GM12878 (cell line): ENCODE measurements around the gene NSUN2. TPM values are rescaled to one million over a fixed set of nuclear protein-coding genes. Genes with fewer than 3 reads are reported as not detected.

ENCODE experiments used
- ATAC-seq: fragments of 200-7000 bp; cut with Tn5 transposase; 3 replicates; pipeline ENCODE4 v1.9.1; 2020; ENCODE audit warnings: mild to moderate bottlenecking, moderate library complexity
- BruUV-seq: library from RNA; stranded (reverse); fragments of 400-500 nt; replicated peaks from 2 replicates; lab custom pipeline; 2021; lab: Mats Ljungman, UMichigan
- CTCF ChIA-PET: fragments of 300-600 bp; sonication (Branson Sonifier 250); formaldehyde crosslinking; extraction: SDS; loops from one replicate; lab custom pipeline; 2021; ENCODE audit warnings: inconsistent platforms; lab: Yijun Ruan, JAX
- POLR2A ChIA-PET: fragments of 350-600 bp; formaldehyde crosslinking; extraction: SDS; loops from one replicate; lab custom pipeline; 2021; ENCODE audit warnings: inconsistent platforms; lab: Charles Lee
- RAD21 ChIA-PET: fragments of 300-600 bp; sonication (Branson Sonifier 250); formaldehyde crosslinking; loops from one replicate; lab custom pipeline; 2023; ENCODE audit warnings: antibody characterized with exemption; ENCODE audit not compliant: unreplicated experiment; lab: Charles Lee
- SMC1A ChIA-PET: fragments of 300-600 bp; sonication (Branson Sonifier 250); formaldehyde crosslinking; loops from one replicate; lab custom pipeline; 2023; ENCODE audit not compliant: unreplicated experiment, uncharacterized antibody; lab: Charles Lee
- DNase-seq: peaks from one replicate; pipeline ENCODE4 v3.0.0-alpha.2; 2011; ENCODE audit warnings: low read depth, low spot score
- FAIRE-seq: peaks from 3 replicates; lab custom pipeline; 2011; peaks lifted over from hg19 to GRCh38; lab: Jason Lieb, UNC
- H2AFZ ChIP-seq: 2 replicates; pipeline ENCODE4 v1.6.0; 2011; ENCODE audit warnings: low read depth, low read length, control low read depth; ENCODE audit not compliant: control insufficient read depth
- H3K27ac ChIP-seq: 2 replicates; pipeline ENCODE4 v1.5.1; 2011; ENCODE audit warnings: control low read depth; ENCODE audit not compliant: control insufficient read depth, insufficient read depth
- H3K27me3 ChIP-seq, 2 experiments: replicated peaks in 1 of 2; 2 replicates each; pipeline versions ENCODE4 v1.6.0 to v1.6.1; 2011; ENCODE audit warnings: low read length in 1 of 2; ENCODE audit not compliant: control insufficient read depth in 2 of 2, insufficient read depth in 2 of 2
- H3K36me3 ChIP-seq, 2 experiments: 2 replicates each; pipeline ENCODE4 v1.5.1; 2011; ENCODE audit warnings: low read length in 1 of 2; ENCODE audit not compliant: control insufficient read depth in 2 of 2, insufficient read depth in 2 of 2
- H3K4me1 ChIP-seq: 2 replicates; pipeline ENCODE4 v1.6.1; 2011; ENCODE audit warnings: mild to moderate bottlenecking, low read length, moderate library complexity, mixed read lengths; ENCODE audit not compliant: control insufficient read depth, insufficient read depth
- H3K4me2 ChIP-seq: 2 replicates; pipeline ENCODE4 v1.6.0; 2011; ENCODE audit warnings: control low read depth; ENCODE audit not compliant: control insufficient read depth, insufficient read depth
- H3K4me3 ChIP-seq: fragments of 200-600 bp; sonication (generic); 2 replicates; pipeline ENCODE4 v1.5.1; 2016
- H3K79me2 ChIP-seq: 2 replicates; pipeline ENCODE4 v1.6.0; 2011; ENCODE audit warnings: low read length; ENCODE audit not compliant: control insufficient read depth, insufficient read depth
- H3K9ac ChIP-seq: 2 replicates; pipeline ENCODE4 v1.8.0; 2011; ENCODE audit warnings: low read length, control low read depth, mixed read lengths; ENCODE audit not compliant: control insufficient read depth, insufficient read depth
- H3K9me3 ChIP-seq: replicated peaks from 3 replicates; pipeline ENCODE4 v1.5.1; 2011; ENCODE audit warnings: mild to moderate bottlenecking, low read length; ENCODE audit not compliant: control insufficient read depth, insufficient read depth
- H4K20me1 ChIP-seq: 2 replicates; pipeline ENCODE4 v1.6.0; 2011; ENCODE audit not compliant: control insufficient read depth, insufficient read depth
- ATF2 ChIP-seq: IDR thresholded peaks from 2 replicates; pipeline ENCODE4 v1.6.1; 2012; ENCODE audit warnings: low read length, inconsistent platforms
- CBX3 ChIP-seq: fragments of 200-600 bp; sonication (generic); IDR thresholded peaks from 2 replicates; pipeline ENCODE4 v1.6.1; 2016; ENCODE audit warnings: low read depth, borderline replicate concordance
- CHD4 ChIP-seq: fragments of 200-600 bp; sonication (generic); IDR thresholded peaks from 2 replicates; pipeline ENCODE4 v1.6.1; 2016; ENCODE audit warnings: mild to moderate bottlenecking
- ESRRA ChIP-seq: IDR thresholded peaks from 2 replicates; pipeline ENCODE4 v1.6.1; 2012; ENCODE audit warnings: mild to moderate bottlenecking, low read length, improper control_type of control experiment
- JUNB ChIP-seq: IDR thresholded peaks from 2 replicates; pipeline ENCODE4 v1.6.1; 2016; ENCODE audit warnings: antibody characterized with exemption, mild to moderate bottlenecking
- KLF5 ChIP-seq: fragments of 450-650 bp; IDR thresholded peaks from 2 replicates; pipeline ENCODE4 v1.6.1; 2014; ENCODE audit warnings: mild to moderate bottlenecking; ENCODE audit not compliant: partially characterized antibody
- NBN ChIP-seq: fragments of 450-650 bp; IDR thresholded peaks from 2 replicates; pipeline ENCODE4 v1.6.1; 2016
- PKNOX1 ChIP-seq: fragments of 450-650 bp; IDR thresholded peaks from 2 replicates; pipeline ENCODE4 v1.6.1; 2016; ENCODE audit warnings: mild to moderate bottlenecking
- PML ChIP-seq: IDR thresholded peaks from 2 replicates; pipeline ENCODE4 v1.6.1; 2012; ENCODE audit warnings: low read length, inconsistent platforms
- RFX5 ChIP-seq: IDR thresholded peaks from 2 replicates; pipeline ENCODE4 v1.6.1; 2011; ENCODE audit warnings: low read depth, low read length, improper control_type of control experiment
- SIN3A ChIP-seq: IDR thresholded peaks from 2 replicates; pipeline ENCODE4 v1.6.1; 2012; ENCODE audit warnings: low read depth, low read length, improper control_type of control experiment
- SMAD1 ChIP-seq: fragments of 450-650 bp; IDR thresholded peaks from 2 replicates; pipeline ENCODE4 v1.6.1; 2018; ENCODE audit warnings: mild to moderate bottlenecking, low read depth; ENCODE audit not compliant: partially characterized antibody
- TAF1 ChIP-seq: IDR thresholded peaks from 2 replicates; pipeline ENCODE4 v1.6.1; 2011; ENCODE audit warnings: mild to moderate bottlenecking, low read depth, low read length, borderline replicate concordance
- WRNIP1 ChIP-seq: IDR thresholded peaks from 2 replicates; pipeline ENCODE4 v1.6.1; 2011; ENCODE audit warnings: low read depth, low read length, improper control_type of control experiment, borderline replicate concordance
- YBX1 ChIP-seq: fragments of 450-650 bp; IDR thresholded peaks from 2 replicates; pipeline ENCODE4 v1.6.1; 2016; ENCODE audit warnings: antibody characterized with exemption
- ZNF207 ChIP-seq: fragments of 450-650 bp; IDR thresholded peaks from 2 replicates; pipeline ENCODE4 v1.6.1; 2014; ENCODE audit warnings: antibody characterized with exemption, mild to moderate bottlenecking, borderline replicate concordance
- WGBS: methylation state at CpG from one replicate; pipeline ENCODE4 v1.1.6; 2016; ENCODE audit warnings: low lambda C conversion rate; ENCODE audit not compliant: insufficient replicate concordance, insufficient coverage; ENCODE audit errors: missing lambda C conversion rate; 5-methylcytosine and 5-hydroxymethylcytosine counted together
- in situ Hi-C: fragments of 300-500 bp; cut with MboI; formaldehyde crosslinking; loops from 9 replicates; pipeline ENCODE4 v1.14.3; 2018; ENCODE audit warnings: mixed read lengths
- intact Hi-C: fragments of 100-400 bp; cut with micrococcal nuclease; formaldehyde crosslinking; loops from one replicate; pipeline ENCODE4 v1.14.2; 2022; ENCODE audit not compliant: unreplicated experiment
- polyA plus RNA-seq, 11 experiments: library from polyadenylated mRNA; depleted of rRNA in 4 of 11; unstranded in 6 of 11; stranded (reverse) in 5 of 11; fragments of >200 nt; fragmentation: Nextera tagmentation in 4 of 11; fragmentation: Illumina TruSeq in 1 of 11; extraction: Ambion mirVana in 4 of 11; extraction: Trizol in 1 of 11; gene quantifications; 1 replicate in 1 of 11; 2 replicates in 10 of 11; pipeline versions ENCODE4 v1.2.1 to v1.2.3, GENCODE V29; 2011 to 2016; ENCODE audit warnings: inconsistent platforms in 2 of 11, missing spikeins in 2 of 11, low read depth in 1 of 11
- total RNA-seq, 4 experiments: library from RNA; depleted of rRNA in 3 of 4; stranded (reverse); fragments of >200 nt in 3 of 4; fragmentation: Illumina TruSeq in 1 of 4; extraction: Trizol in 1 of 4; gene quantifications; 2 replicates each; pipeline versions ENCODE4 v1.2.1 to v1.2.3, GENCODE V29; 2013 to 2021

Gene NSUN2
- total and polyA plus RNA-seq, 10 of the 15 experiments (the other 5 are each of a cell fraction or from before 2014, with no cell fraction given) = 8.0 to 112 (median 91.1) TPM

- H3K36me3 ChIP-seq = peaks cover 8 to 21% of the 10 kb centered on the region in 2 experiments
- H3K4me2 ChIP-seq = no peak overlapping the region
- ChIA-PET POLR2A (no interaction called here), SMC1A (no interaction called here), RAD21 (no interaction called here), CTCF (no interaction called here)
- no peak overlapping the region for H3K4me3 ChIP-seq
- no peak overlapping the region for H3K27ac ChIP-seq
- no peaks in the 10 kb centered on the region for H3K4me1 ChIP-seq
- TF ChIP-seq YBX1 = no peak
- no peak for TF ChIP-seq SIN3A
- TF ChIP-seq NBN = no peak
- no peak for TF ChIP-seq ZNF207
- TF ChIP-seq RFX5 = no peak
- 94% methylated on average over 3 of the region's 3 CpGs for WGBS
- no peak for ATAC-seq
- no peak for DNase-seq
- BruUV-seq = no TSS peak
- no peak overlapping the region for H2AFZ ChIP-seq
- no peaks in the 10 kb centered on the region for H3K79me2 ChIP-seq
- intact Hi-C loops (no loop called here), in situ Hi-C loops (loop anchor here (25.0 kb wide), 1 partner anchor 1108 kb away; no protein-coding TSS in a partner anchor)
- FAIRE-seq = no peak
- H3K9me3 ChIP-seq = no peaks in the 10 kb centered on the region
- no peaks in the 10 kb centered on the region for H3K27me3 ChIP-seq
- no peak overlapping the region for H3K9ac ChIP-seq
- H4K20me1 ChIP-seq = no peaks in the 10 kb centered on the region
Measured at GRCh38 chr5:6595405-6595804, 37.4 kb downstream of the NSUN2 start.

- H3K27ac ChIP-seq = no peak overlapping the region
- no peaks in the 10 kb centered on the region for H3K79me2 ChIP-seq
- RAD21 ChIA-PET = interaction anchor here (0.9 kb wide), 1 partner anchor 24 kb away, joined by 3 read pairs; no protein-coding TSS in a partner anchor
- H2AFZ ChIP-seq = no peak overlapping the region
- 95% methylated on average over 6 of the region's 6 CpGs for WGBS
- peaks cover 4 to 11% of the 10 kb centered on the region in 2 experiments; a peak in 3 of 4 replicates for H3K36me3 ChIP-seq
- H3K9me3 ChIP-seq = no peaks in the 10 kb centered on the region
- no peaks in the 10 kb centered on the region for H3K27me3 ChIP-seq
- POLR2A ChIA-PET = no interaction called here
- DNase-seq (no peak), FAIRE-seq (no peak), ATAC-seq (no peak)
- no TSS peak for BruUV-seq
- no peaks in the 10 kb centered on the region for H3K4me1 ChIP-seq
- intact Hi-C loops = no loop called here
- no peak overlapping the region for H3K4me3 ChIP-seq
- SMC1A ChIA-PET = no interaction called here
- CTCF ChIA-PET = no interaction called here
- no peak overlapping the region for H3K9ac ChIP-seq
- H4K20me1 ChIP-seq = no peaks in the 10 kb centered on the region
- no peak overlapping the region for H3K4me2 ChIP-seq
- in situ Hi-C loops = loop anchor here (25.0 kb wide), 1 partner anchor 1107 kb away; no protein-coding TSS in a partner anchor
- TF ChIP-seq TAF1 = no peak
- no peak for TF ChIP-seq CHD4
- no peak for TF ChIP-seq JUNB
- TF ChIP-seq SMAD1 = no peak
- TF ChIP-seq ESRRA = no peak
- TF ChIP-seq ATF2 = no peak
- TF ChIP-seq KLF5 = no peak
- no peak for TF ChIP-seq CBX3
- TF ChIP-seq PKNOX1 = no peak
- TF ChIP-seq PML = no peak
- TF ChIP-seq WRNIP1 = no peak
Measured at GRCh38 chr5:6594066-6594465, 38.8 kb downstream of the NSUN2 start.
